CD4-positive, alpha-beta T cell treated with Interleukin-4 for 4 hours (primary cell): Measurements from ENCODE around the gene NOPCHAP1.
"Not testable (repeated sequence)": the region's sequence is repeated elsewhere in the genome, so short reads cannot be mapped to it uniquely, and the experiment has no call there.

Experiments used
- DNase-seq: peaks from one replicate; pipeline ENCODE4 v3.0.0-alpha.2; 2020

Gene NOPCHAP1

GRCh38 chr12:104966677-104967076 is 19.4 kb upstream of the NOPCHAP1 start:
- no peak for DNase-seq

DNA sequence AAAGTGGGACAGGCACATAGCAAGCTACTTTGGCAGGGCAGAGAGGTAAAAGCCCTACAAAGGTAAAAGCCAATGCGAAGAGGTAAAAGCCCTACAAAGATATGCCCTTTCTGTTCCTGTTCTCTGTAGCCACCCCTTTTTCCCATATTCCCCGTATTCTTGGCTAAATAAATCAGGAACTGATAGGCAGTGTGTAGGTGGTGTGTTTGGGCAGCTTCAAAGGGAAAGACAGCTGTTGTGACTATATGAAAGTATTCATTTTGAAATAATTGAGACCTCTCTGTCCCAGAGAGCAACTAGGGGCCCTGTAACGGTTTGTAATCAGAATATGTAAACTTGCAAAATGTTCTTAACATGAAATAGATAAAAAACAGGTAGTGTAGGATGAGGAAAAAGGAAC is 16.8 kb upstream of the NOPCHAP1 start:
- DNase-seq: no peak

DNA sequence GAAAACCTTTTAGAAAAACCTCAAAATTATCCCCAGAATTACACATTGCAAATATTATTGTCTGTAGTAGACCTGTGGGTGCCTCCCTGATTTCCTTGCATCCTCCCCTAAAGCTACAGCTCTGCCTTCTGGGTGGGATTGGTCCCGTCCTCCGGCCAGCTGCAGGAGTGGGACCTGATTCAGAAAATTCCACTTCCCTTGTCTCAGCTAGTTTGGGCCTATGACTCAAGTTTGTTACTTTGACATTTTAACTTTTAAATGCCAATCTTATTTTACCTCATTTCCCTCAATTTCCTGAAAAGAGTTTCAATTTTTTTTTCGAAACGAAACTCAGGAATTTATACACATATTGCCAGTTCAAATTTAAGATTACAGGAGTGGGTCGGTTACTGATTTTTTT is 14.8 kb upstream of the NOPCHAP1 start:
- DNase-seq: no peak

DNA sequence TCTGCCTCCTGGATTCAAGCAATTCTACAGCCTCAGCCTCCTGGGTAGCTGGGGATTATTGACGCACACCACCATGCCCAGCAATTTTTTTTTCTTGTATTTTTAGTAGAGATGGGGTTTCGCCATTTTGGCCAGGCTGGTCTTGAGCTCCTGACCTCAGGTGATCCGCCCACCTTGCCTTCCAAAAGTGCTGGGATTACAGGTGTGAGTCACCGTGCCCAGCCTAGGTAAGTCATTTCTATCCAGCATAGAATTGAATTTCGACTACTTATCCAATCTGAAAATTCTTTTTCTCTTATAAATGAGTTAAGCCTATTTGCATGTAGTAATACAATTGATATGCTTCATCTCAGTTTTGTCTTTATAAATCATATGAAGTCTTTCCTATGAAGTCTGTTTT is 12.9 kb upstream of the NOPCHAP1 start:
- DNase-seq: no peak

DNA sequence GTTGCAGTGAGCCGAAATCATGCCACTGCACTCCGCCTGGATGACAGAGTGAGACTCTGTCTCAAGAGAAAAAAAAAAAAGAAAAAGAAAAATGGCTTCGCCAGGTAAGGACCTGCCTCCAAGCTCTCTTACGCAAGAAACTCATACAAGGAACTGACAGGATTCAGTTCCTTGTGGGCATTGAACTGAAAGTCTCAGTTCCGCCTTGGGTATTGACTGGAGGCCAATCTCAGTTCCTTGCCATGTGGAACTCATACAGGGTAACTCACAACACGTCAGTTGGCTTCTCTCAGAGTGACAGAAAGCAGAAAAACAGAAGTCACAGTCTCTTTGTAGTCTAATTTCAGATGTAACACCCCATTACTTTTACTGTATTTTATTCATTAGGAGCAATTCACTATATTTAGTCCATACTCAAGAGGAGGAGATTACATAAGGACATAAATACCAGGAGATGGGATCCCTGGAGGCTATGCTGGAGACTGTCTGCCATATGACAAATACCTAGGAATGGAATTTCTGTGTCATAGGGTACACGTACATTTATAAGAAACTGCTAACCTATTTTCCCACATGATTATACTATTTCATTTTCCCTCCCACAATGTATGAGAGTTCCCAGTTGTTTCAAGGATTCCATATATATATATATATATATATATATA is 11.4 kb upstream of the NOPCHAP1 start:
- DNase-seq: peak; percentile 20

- DNase-seq: no peak
Measured at GRCh38 chr12:104975587-104976343, 10.4 kb upstream of the NOPCHAP1 start.

- no peak for DNase-seq
Measured at GRCh38 chr12:104976703-104977102, 9.4 kb upstream of the NOPCHAP1 start.

DNA sequence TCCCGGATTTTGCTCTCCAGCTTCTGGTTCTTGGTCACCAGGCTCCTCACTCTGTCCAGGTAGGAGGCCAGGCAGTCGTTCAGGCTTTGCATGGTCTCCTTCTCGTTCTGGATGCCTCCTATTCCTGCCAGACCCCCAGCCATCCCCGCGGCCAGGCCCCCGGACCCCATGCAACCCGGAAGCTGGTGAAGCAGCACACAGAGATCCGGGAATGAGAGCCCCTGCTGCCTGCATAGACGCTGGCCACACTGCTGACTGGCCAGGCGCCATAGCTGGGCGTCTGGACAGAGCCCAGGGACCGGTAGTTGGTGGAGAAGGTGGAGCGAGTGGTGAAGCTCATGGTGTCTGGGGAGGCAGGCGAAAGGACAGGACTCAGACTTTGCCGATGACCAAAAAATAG is 8.4 kb upstream of the NOPCHAP1 start:
- DNase-seq: not testable (repeated sequence)

DNA sequence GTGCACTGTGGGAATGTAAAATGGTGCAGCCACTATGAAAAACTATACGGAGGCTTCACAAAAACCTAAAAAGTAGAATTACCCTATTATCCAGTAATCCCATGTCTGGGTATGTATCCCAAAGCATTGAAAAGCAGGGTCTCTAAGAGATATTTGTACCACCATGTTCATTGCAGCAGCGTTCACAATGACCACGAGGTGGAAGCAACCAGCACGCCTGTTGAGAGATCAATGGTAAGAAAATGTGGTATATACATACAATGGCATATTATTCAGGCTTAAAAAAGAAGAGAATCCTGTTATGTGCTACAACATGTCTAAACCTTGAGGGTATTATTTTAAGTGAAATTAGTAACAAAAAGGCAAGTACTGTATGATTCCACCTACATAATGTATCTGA is 910 bp upstream of the NOPCHAP1 start:
- no peak for DNase-seq

DNA sequence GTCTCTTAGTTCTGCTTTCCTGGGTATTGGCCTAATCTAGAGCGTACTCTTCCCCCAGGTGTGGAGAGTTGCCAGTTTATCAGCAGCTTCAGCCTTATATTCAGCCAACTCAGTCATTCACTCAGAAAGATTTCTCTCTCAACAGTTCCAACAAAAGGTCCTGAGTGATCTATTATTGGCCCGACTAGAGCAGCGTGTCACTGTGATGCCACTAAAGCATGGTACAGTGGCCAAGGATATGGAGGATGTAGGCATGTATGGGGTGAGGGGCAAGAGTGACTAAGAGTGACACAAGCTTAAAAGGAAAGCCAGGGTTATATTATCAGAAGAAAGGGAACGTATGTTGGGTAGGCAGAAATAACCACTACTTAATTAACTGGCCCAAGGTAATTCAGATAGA is 4.8 kb downstream of the NOPCHAP1 start:
- no peak for DNase-seq

GRCh38 chr12:104991565-104992128 is 5.5 kb downstream of the NOPCHAP1 start:
- DNase-seq: no peak

DNA sequence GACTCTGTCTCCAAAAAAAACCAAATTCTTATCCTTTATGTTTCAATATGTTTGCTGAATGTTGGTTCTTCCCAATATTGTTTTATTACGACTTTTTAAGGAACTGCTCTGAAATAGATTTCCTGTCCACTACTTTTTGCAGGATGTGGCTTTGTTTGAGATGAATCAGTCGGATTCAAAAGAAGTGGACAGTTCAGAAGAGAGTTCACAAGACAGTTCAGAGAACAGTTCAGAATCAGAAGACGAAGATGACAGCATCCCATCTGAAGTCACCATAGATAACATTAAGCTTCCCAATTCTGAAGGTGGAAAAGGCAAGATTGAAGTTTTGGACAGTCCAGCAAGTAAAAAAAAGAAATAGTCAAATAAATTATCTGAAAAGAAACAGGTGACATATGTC is 8.2 kb downstream of the NOPCHAP1 start:
- DNase-seq: no peak

DNA sequence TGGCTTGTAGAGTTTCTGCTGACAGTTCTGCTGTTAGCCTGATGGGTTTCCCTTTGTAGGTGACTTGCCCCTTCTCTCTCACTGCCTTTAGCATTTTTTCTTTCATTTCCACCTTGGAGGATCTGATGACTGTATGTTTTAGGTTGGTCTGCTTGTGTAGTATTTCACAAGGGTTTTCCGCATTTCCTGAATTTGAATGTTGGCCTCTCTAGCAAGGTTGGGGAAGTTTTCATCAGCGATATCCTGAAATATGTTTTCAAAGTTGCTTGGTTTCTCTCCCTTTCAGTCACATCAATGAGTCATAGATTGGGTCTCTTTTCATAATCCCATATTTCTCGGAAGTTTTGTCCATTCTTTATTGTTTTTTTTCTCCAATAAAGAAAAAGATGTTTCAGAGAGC is 11.4 kb downstream of the NOPCHAP1 start:
- no peak for DNase-seq

- no peak for DNase-seq
Measured at GRCh38 chr12:104998423-104999346, 12.6 kb downstream of the NOPCHAP1 start.

GRCh38 chr12:104999347-104999685 is 13.2 kb downstream of the NOPCHAP1 start:
- no peak for DNase-seq

GRCh38 chr12:105001476-105001875 is 15.4 kb downstream of the NOPCHAP1 start:
- no peak for DNase-seq

DNA sequence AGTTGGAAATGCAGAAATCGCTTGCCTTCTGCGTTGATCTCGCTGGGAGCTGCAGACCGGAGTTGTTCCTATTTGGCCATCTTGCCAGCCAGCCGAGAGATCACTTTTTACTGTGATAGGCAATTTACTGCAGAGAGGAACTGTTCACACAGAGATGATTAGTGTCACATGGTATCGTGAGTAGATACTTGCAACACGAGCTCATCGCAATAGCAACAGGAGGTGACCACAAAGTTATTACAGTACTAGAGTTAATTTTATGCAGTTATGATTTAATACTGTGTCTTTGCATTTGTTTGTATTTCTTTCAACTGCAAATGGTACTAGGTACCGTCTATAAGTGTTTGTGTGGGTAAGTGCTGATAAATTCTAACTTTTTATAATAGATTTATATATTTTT is 27.8 kb downstream of the NOPCHAP1 start:
- no peak for DNase-seq

GRCh38 chr12:105014603-105015002 is 28.5 kb downstream of the NOPCHAP1 start:
- no peak for DNase-seq

- DNase-seq: no peak
Measured at GRCh38 chr12:105015543-105015942, 29.4 kb downstream of the NOPCHAP1 start.

DNA sequence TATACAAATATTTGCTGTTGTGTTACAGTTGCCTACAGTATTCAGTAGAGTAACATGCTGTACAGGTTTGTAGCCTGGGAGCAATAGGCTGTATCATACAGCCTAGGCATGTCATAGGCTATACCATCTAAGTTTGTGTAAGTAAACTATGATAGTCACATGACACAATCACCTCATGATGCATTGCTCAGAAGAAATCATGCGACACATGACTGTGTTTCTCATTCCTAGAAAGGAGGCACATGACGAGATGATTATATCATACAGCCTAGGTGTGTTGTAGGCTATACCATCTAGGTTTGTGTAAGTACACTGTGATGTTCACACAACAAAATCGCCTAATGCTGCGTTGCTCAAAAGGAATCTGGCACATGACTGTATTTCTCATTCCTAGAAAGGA is 31.9 kb downstream of the NOPCHAP1 start:
- no peak for DNase-seq

- DNase-seq: no peak
Measured at GRCh38 chr12:105018776-105019175, 32.7 kb downstream of the NOPCHAP1 start.

GRCh38 chr12:105020241-105020962 is 34.3 kb downstream of the NOPCHAP1 start:
- no peak for DNase-seq

- no peak for DNase-seq
Measured at GRCh38 chr12:105024928-105025327, 38.8 kb downstream of the NOPCHAP1 start.
